Muscle of arm (tissue), 12 donors: ENCODE measurements around the gene CACNA1H. TPM values are rescaled to one million over a fixed set of nuclear protein-coding genes. Genes with fewer than 3 reads are reported as not detected.

Experiments
- DNase-seq: peaks from one replicate; pipeline ENCODE4 v3.0.0-alpha.2; 2013
- polyA plus RNA-seq, 12 donors: library from polyadenylated mRNA; unstranded; fragments of 120-200 nt; gene quantifications; one replicate each; pipeline ENCODE4 v1.2.1, GENCODE V29; 2013; ENCODE audit not compliant: insufficient read length in 12 of 12

Gene CACNA1H
- polyA plus RNA-seq, 12 donors, result 20.5 to 77.3 (median 39.4) TPM; not detected in 1

DNA sequence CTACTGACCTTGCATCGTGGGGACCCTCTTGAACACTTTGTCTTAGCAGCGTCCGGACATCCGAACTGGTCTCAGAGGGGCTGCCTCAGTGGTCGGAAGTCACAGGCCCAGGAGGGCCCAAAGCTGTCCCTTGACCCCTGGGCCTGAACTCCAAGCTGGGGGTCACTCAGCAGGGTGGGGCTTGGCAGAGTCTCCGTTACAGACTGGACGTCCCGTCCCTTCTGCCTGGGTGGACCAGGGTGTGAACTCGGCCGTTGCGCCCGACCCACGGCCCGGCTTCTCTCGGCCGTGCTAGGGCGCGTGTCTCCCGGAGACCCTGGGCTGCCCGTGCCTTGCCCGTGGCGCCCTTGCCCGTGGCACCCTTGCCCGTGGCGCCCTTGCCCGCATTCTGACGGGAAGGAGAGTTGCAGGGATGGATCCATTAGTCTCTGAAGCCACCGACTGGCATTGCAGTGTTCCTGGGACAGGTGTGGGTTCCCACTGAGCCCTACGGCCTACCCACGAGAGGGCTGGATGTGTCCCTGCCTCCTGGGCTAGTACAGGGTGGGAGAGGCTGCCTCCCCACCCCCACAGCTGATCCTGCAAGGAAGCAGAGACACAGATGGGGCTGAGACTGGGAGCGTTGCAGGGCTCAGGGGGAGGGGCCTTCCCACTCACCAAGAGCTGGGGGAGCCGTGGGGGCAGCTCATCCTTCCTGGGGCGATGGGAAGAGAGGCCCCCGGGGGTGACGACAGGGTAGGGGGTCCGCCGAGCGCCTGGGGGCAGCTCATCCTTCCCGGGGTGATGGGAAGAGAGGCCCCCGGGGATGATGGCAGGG is 4.9 kb downstream of the CACNA1H start:
- DNase-seq, result no peak

- DNase-seq, result no peak
Observed at GRCh38 chr16:1158456-1159324, 5.8 kb downstream of the CACNA1H start.

DNA sequence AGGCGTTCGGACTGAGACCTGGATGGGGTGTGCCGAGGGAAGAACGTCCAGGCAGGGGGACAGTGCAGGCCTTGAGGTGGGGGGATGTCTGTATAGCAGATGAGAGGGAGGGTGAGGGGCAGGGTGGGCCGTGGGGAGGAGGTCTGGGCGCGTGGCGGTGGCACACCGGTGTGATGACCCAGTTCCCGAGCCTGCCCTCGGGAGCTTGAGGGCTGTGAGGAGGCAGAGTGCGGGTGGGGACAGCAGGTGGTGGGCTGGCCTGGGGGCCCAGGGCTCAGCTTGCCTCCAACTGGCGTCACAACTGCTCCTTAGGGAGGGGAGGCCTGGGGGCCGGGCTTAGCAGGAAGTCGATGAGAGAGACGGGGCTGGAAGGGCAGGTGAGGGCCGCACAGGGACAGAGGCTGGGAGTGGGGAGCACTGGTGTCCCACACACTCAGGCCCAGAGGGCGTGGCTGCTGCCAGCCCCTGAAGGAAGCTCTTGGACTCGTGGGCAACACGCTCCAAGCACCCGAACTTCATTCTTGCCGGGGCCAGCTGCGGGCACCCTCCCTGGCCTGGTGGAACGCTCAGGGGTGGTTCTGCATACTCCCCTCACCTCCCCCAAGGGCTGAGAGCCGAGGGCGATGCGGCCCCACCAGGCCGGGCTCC is 6.5 kb downstream of the CACNA1H start:
- no peak for DNase-seq

DNA sequence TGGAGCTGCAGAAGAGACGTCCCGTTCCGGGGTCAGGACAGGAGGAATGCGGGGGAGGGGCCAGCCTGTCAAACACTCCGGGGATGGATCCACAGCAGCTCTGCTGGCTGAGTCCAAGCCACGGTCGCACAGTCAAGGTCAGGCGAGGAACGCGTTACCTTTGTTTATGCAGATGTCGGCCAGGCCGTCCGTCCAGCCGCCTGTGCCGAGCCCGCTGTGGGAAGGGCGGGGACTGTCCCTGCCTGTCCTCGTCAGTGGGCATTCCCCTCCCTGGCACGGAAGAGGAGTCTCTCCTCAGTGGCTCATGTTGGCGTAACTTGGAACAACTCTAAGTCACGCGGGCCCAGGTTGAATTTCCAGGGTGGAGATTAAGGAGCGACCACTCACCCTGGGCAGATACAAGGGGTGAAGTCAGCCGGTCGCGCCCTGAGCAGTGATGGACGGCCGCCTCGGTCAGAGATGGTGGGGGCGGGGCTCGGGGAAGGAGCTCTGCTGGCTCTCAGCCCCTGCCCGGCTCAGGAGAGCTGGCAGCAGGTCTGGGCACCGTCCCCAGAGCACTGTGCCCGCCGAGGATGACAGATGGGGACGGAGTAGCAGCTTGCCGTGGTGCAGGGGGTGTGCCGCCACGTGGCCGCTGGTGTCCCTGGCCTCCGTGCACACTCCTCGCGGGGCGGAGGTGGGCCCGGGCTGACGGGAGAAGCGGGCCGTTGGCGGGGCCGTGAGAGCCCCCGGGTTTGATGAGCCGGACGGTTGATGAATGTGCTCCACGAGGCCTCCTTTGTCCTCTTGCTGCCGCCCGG is 7.3 kb downstream of the CACNA1H start:
- DNase-seq, result no peak

DNA sequence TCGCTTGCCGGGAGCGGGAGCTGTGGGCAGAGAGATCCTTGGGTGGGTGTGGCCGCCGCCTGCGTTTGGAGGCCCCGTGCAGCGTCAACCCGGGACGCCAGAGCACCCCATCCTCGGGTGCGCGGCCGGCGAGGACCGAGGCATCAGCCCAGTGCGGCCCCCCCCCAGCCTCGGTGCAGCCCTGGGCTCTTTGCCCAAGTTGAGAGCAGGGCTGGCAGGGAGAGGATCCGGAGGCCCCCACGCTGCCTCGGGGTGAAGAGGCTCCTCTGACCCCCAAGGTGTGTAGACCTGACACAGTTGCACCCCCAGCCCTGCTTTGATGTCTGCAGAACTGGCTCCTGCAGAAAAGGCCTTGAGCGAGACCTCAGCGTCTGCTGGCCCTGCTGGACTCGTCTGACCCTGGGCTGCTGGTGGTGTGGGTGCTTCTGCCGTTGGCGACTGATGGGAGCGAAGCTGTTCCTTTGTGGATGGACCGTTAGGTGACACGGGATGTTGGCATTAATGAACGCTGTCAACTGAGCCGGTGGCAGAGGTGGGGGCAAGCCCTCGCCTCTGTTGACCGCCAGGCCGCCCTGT is 8.0 kb downstream of the CACNA1H start:
- DNase-seq, result no peak

GRCh38 chr16:1162701-1163566 is 10.0 kb downstream of the CACNA1H start:
- DNase-seq, result no peak

DNA sequence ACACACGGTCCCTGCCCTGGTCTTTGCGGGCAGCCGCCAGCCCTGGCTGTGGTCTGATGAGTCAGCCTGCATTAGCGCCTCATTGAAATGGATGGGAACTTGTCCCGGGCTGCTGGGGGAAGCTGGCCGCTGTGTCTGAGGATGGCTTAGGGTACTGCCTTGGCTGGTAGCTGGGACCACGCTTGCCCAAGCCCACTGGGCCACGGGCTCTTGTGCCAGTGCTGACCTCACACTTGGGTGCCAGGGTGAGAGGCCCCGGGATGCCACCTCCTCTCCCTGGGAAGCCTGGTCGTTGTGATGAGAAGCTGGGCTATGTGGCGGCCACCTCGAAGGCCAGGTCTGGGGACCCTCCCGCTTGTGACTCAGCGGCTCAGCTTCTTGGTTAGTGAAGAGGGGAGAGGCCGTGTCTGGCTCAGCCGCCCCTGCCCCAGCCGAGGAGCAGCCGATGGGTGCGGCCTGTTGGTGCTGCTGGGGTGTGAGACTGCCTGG is 10.7 kb downstream of the CACNA1H start:
- DNase-seq, result no peak

- no peak for DNase-seq
Observed at GRCh38 chr16:1164382-1164781, 11.5 kb downstream of the CACNA1H start.

- DNase-seq, result no peak
Observed at GRCh38 chr16:1164975-1165374, 12.1 kb downstream of the CACNA1H start.

DNA sequence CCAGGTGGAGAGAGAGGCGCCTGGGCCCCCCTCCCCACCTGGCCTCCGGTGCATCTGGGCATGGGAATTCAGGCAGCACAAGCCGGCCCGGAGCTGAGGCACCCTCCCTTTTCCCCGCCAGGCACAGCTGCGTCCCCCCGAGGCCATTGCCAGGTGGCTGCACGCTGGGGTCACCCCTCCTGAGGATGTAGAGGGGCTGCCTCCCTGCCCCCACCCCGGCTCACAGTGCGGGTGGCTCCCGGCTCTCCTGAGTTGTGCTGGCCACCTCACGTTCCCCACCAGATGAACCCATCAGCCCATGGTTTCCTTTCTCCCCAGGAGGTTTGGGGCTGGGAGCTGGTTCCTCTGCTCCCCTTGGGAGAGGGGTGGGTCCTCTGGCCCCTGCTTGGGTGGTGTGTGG is 12.6 kb downstream of the CACNA1H start:
- no peak for DNase-seq

DNA sequence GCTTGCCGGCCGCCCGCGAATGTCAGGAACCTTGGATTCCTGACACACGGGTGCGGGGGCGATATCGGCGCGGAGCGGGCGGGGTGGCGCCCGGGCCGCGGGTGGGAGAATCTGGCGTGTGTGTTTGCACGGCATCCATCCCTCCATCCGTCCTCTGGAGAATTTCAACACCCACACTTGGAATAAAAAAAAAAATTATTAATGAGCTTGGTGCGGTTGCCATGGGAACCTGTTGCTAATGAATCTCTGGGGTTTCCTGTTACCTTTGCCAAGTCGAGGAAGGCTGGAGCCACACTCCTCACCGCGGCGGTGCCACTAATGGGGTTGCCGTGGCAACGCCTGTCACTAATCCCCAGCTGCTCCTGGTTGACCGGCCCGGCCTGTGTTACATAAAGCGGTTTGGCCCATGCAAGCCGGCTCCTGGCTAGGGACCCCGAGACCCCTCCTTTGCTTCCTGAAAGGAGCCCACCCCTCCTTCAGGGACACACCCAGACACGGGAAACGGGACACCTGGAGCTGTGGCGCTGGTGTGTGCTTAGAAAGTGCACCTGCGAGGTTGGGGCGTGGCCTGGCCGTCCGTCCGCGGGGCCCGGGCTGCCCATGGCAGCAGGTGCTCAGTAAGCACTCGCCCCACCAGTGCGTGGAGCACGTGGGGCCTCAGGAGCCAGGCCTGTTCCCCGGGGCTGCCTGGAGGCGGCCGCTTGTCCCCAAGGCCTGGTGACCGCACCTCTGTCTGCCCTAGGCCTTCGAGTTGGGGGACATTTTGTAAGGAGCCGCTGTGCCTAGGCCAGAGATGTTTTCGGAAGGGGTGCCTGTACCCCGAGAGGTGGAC is 14.6 kb downstream of the CACNA1H start:
- DNase-seq, result no peak

DNA sequence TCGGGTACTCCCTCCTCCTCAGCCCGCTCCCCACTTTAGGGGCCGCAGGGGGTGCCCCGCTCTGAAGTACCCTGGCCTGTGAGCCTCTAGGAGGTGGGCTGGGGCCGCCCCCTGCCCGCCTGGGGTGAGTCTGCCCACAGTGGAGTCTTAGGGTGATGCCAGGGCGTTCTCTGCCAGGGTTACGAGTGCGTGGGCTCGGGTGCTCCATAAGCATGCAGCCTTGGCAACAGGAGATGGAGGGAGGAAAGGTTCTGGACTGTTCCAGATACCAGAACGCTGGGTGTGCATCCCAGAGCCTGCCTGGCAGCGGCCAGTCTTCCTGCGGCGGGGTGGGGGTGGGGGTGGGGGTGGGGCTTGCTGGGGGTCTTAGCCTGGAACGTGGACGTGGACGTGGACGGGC is 15.9 kb downstream of the CACNA1H start:
- DNase-seq, result no peak

DNA sequence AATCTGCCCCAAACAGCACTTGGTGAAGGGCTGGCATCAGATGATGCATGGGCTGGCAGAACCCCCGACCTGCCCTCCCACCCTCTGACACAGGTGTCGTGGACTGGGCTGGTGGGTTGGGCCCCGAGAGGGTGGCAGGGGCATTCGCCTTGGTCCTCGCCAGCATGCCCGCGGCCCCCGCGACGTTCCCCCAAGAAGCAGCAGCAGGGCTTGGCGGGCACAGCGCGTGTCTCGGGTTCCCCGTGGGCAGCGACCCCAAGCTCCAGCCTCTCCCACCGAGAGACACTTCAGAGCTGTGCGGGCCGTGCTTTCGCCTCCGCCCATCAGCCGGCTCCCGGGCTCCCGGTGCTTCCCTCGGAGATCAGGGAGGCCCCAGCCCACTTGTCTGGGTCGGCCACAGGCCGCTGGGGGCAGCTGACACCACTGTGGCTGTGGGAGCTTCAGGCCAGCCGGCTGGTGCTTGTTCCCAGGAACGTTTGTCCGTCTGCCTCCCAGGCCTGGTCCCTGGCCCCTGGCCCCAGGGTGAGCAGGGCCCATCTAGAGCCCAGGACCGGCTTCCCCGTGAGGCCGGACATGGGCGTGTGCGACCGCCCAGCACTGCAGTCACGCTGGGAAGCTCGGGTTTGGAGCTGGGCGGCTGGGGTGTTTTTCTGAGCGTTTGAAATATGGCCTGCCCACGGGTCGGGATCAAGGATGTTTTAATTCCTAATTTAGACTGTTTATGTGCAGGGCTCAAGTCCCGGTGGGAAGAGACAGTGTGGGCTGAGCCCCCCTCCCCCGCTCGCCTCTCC is 16.6 kb downstream of the CACNA1H start:
- no peak for DNase-seq

DNA sequence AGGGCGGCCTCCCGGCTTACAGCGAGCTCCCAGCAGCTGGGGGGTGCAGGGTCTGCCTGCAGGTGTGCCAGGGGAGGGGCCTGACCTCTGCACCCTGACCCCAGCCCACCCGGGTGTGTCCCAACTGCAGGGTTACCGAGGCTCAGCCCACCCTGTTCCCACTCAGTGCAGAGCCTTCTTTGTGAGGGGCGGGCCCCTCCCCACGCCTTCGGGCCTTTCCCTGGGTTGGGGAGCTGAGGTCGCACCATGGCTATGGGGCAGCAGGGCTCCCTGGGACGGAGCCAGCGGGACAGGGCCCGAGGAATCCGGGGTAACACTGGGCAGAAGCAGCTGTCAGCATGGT is 17.1 kb downstream of the CACNA1H start:
- no peak for DNase-seq

GRCh38 chr16:1171001-1171400 is 18.1 kb downstream of the CACNA1H start:
- no peak for DNase-seq

DNA sequence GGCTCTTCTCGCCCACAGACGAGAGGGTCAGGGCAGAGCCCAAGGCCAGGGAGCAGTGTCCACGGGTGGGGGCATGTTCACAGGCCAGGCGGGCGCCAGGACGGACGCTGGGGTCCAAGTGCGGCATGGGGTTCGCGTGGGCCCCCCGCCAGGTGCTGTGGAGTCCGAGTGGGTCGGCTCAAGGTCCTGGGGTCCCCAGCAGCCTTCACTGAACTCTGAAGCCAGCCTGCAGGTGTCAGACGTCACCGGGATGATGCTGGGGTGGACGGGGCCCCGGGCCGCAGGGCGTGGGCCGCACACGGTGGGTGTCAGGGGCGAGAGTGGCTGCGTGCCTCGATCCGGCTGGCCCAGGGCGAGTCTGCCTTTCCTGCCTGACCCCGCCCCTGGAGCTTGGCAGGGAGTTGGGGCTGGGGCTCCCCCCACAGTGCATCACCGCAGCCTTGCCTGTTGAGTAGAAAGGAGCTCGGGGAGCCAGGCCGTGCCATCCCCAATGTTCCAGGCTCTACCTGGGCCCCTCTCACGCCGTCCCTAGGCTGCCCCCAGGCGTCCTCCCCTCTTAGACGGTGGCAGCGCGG is 19.0 kb downstream of the CACNA1H start:
- DNase-seq, result no peak

DNA sequence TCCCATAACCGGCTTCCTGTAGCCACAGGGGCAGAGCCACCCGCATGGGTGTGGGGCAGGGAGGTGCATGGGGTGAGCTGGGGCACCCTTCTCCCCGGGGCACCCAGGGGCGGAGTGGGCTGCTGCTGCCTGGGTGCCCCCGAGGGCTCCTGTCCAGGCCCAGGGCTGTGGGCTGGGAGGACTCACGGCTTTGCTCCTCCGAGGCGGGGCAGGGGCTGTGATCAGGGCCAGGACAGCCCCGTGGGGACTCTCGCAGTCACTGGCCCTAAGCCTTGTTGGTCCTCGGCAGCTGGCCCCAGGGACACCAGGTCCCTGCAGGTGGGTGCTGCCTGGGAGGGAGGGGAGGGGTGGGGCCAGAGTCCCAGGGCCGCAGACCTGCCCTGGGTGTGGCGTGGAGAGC is 19.7 kb downstream of the CACNA1H start:
- DNase-seq, result no peak
